Fibroblast of villous mesenchyme (primary cell): ENCODE results near the gene SIL1. TPM values are rescaled to one million over a fixed set of nuclear protein-coding genes. Genes with fewer than 3 reads are reported as not detected.
A peak's percentile ranks its signal among the peaks of the same experiment; 100 is the strongest.

Source experiments
- DNase-seq: peaks from one replicate; pipeline ENCODE4 v3.0.0-alpha.2; 2010; ENCODE audit warnings: low read depth
- H3K4me3 ChIP-seq: 2 replicates; pipeline ENCODE4 v1.5.1; 2011; ENCODE audit warnings: low read depth, mild to moderate bottlenecking, low read length
- CTCF ChIP-seq: IDR thresholded peaks from 2 replicates; pipeline ENCODE4 v1.5.1; 2012; ENCODE audit warnings: low read depth, mild to moderate bottlenecking, low read length; ENCODE audit not compliant: insufficient read depth
- total RNA-seq: library from RNA; depleted of rRNA; stranded (reverse); fragments of >200 nt; gene quantifications from 2 replicates; pipeline ENCODE4 v1.2.3, GENCODE V29; 2012

Gene SIL1
- total RNA-seq, 1 donor = 57.0 TPM

DNA sequence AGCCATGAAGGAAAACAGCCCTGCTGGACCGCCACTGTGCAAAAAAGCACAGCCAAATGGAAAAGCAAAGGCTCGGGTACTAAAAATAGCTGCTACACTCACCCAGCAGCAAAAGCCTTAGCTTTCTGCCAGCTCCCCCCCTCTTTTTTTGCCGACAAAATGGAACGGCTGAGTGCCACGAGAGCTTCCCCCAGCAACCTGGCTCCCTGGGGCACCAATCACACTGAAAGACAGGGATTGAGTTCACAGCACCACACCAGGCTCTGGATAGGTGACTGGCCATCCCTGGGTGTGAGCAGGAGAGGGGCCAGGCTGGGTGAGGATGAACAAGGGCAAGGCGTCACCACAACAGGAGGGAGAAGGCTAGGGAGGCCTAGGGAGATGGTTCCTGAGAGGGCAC lies 66.7 kb downstream of the SIL1 start:
- no peak for TF ChIP-seq CTCF
- peak; percentile 22 for DNase-seq
- H3K4me3 ChIP-seq = no peak overlapping the region

DNA sequence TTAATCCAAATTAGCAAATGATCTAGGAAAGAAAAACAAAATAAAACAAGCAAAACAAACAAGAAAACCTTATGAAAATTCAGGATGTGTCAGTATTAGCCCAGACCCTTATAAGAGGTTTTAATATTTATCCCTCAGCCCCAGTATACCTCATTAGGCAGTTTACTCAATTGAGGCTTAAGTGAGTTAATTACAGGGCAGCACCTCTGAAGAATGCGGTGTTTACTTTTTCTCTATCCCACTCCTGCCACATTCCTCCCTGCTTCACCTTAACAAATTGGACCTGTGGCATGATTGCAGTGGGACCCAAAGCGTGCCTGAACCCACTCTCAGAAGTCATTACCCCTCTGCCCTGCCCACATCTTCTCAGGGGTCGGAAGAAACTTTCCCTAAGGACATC lies 67.1 kb downstream of the SIL1 start:
- no peak for TF ChIP-seq CTCF
- no peak overlapping the region for H3K4me3 ChIP-seq

DNA sequence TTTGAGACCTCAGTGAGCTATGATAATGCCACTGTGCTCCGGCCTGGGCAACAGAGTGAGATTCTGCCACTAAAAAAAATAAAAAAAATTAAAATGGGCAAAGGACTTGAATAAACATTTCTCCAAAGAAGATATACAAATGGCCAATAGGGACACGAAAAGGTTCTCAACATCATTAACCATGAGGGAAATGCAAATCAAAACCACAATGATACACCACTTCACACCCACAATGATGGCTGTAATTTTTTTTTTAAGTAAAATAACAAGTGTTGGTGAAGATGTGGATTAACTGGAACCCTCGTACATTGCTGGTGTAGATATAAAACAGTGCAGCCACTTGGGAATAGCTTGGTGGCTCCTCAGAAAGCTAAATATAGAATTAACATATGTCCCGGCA lies 68.0 kb downstream of the SIL1 start:
- DNase-seq = no peak
- no peak for TF ChIP-seq CTCF
- H3K4me3 ChIP-seq = no peak overlapping the region

More for the DNA sequence above, 67.1 kb downstream of the SIL1 start:
- no peak for DNase-seq

GRCh38 chr5:139126711-139127111 lies 71.5 kb downstream of the SIL1 start:
- DNase-seq = no peak
- H3K4me3 ChIP-seq = no peak overlapping the region
- no peak for TF ChIP-seq CTCF

- no peak for TF ChIP-seq CTCF
- no peak for DNase-seq
- no peak overlapping the region for H3K4me3 ChIP-seq
These were observed 72.2 kb downstream of the SIL1 start for GRCh38 chr5:139125991-139126390.

DNA sequence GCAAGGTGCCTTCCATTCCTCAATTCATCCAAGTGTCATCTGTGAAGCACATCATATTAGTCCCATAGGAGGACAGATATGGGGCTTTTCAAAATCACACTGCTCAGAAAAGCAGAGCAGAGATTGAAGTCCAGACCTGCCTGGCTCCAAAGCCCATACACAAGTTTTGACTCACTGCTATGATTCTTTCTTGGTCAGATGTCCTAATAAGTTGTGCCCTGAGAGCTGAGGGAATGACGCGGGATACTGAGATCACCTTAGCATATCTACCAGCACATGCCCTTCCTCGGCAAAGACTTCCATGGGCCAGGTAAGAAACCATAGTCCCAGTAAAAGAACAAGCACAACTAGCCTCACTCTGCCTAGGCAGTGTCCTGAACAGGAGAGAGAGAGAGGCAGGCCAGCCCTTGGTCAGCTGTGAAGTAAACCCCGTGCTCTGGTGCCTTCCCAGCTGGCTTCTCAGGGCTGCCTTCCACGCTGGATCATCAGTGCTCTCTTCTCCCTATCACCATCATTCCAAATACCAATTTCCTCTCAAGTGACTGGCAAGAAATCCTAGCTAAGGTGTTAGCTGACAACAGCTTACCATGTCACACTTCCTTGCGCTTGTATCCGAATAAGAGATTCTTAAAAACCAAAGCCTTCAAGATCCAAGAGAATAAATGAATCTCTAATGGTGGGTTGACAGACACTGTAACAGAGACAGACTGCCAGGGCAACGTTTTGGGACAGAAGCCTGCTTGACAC lies 73.2 kb downstream of the SIL1 start:
- no peak for DNase-seq
- no peak for TF ChIP-seq CTCF
- no peak overlapping the region for H3K4me3 ChIP-seq

- no peak for TF ChIP-seq CTCF
- DNase-seq = no peak
- no peak overlapping the region for H3K4me3 ChIP-seq
These were observed 77.0 kb downstream of the SIL1 start for GRCh38 chr5:139121120-139121519.
